ENCODE results near the gene CNFN.

The CNFN gene

DNA sequence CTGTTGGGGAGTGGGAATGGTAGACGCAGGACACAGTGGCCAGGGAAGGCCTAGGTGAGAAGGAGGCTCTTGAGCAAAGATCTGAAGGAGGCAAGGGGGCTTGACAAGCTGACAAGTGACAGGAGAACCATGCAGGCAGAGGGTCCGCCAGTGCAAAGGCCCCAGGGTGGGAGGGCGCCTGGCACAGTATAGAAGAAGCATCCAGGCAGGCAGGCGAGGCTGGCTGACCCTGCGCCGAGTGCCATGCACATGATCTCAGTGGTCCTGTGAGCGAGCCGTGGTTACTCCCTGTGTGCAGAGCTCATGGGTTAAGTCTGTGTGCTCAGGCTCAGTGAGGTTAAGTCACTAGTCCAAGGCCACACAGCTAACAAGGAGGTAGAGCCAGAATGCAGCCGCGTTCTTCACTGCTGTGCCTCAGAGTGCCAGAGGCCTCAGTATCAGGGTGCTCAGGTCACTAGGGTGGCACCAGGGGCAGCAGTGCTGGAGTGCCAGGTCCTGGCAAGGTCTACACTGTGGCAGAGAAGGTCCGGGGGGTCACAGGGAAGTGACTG is 15.2 kb downstream of the CNFN start:
- no peak for ATAC-seq
- no peak for TF ChIP-seq TOX (CRISPR knock-in tag; IDR thresholded peaks at IDR 0.05; ENCODE audit: borderline replicate concordance)
- no peak for TF ChIP-seq ZNF8 (CRISPR knock-in tag; IDR thresholded peaks at IDR 0.05)
- no peak for TF ChIP-seq SNAI2 (CRISPR knock-in tag; IDR thresholded peaks at IDR 0.05)
- no peak for TF ChIP-seq ARNTL (CRISPR knock-in tag; IDR thresholded peaks at IDR 0.05; ENCODE audit: borderline replicate concordance, low read depth)
- no peak for TF ChIP-seq OSR1 (CRISPR knock-in tag; IDR thresholded peaks at IDR 0.05)
- no peak for TF ChIP-seq ZNF565 (CRISPR knock-in tag; conservative IDR thresholded peaks at IDR 0.05; ENCODE audit: low read depth)
- TF ChIP-seq, protein P1, sequence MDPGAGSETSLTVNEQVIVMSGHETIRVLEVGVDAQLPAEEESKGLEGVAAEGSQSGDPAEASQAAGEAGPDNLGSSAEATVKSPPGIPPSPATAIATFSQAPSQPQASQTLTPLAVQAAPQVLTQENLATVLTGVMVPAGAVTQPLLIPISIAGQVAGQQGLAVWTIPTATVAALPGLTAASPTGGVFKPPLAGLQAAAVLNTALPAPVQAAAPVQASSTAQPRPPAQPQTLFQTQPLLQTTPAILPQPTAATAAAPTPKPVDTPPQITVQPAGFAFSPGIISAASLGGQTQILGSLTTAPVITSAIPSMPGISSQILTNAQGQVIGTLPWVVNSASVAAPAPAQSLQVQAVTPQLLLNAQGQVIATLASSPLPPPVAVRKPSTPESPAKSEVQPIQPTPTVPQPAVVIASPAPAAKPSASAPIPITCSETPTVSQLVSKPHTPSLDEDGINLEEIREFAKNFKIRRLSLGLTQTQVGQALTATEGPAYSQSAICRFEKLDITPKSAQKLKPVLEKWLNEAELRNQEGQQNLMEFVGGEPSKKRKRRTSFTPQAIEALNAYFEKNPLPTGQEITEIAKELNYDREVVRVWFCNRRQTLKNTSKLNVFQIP (CRISPR knock-in tag; IDR thresholded peaks at IDR 0.05; ENCODE audit: borderline replicate concordance, low read depth) = no peak
- TF ChIP-seq GLIS3 (CRISPR knock-in tag; IDR thresholded peaks at IDR 0.05) = no peak
- no peak for TF ChIP-seq ZC3H10 (CRISPR knock-in tag; IDR thresholded peaks at IDR 0.05)
- no peak for TF ChIP-seq ZFP3 (CRISPR knock-in tag; IDR thresholded peaks at IDR 0.05)

DNA sequence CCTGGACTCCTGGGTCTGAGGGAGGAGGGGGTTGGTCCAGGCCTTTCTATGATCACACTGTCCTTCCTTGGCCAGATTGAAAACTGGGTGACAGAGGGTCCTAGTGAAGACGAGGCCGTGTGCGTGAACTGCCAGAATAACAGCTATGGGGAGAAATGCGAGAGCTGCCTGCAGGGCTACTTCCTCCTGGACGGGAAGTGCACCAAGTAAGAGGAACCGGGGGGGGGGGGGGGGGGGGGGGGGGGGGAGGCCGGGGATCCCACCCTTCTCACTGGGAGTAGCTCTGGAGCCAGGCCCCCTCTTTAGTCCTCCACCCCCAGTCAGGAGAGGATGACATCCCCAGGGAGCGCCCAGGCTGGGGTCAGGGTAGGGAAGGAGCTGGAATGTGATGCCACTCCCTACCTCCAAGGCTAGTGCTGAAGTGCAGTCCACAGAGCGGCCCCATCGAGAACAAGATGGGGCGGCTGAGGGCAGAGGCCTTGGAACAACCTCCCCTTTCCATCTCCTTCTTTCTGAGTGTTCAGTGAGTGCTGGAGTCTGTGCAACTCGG is 19.4 kb downstream of the CNFN start:
- ATAC-seq = no peak
- TF ChIP-seq CSDC2 (CRISPR knock-in tag; IDR thresholded peaks at IDR 0.05) (no peak), ZNF70 (CRISPR knock-in tag; IDR thresholded peaks at IDR 0.05) (no peak), PATZ1 (CRISPR knock-in tag; IDR thresholded peaks at IDR 0.05; ENCODE audit: borderline replicate concordance) (no peak), CSRNP3 (CRISPR knock-in tag; IDR thresholded peaks at IDR 0.05) (no peak), ZC3H10 (CRISPR knock-in tag; IDR thresholded peaks at IDR 0.05) (no peak), ZNF565 (CRISPR knock-in tag; conservative IDR thresholded peaks at IDR 0.05; ENCODE audit: low read depth) (no peak), OSR1 (CRISPR knock-in tag; IDR thresholded peaks at IDR 0.05) (no peak), RARB (CRISPR knock-in tag; IDR thresholded peaks at IDR 0.05) (no peak), TOX (CRISPR knock-in tag; IDR thresholded peaks at IDR 0.05; ENCODE audit: borderline replicate concordance) (no peak), ZNF8 (CRISPR knock-in tag; IDR thresholded peaks at IDR 0.05) (no peak), ESRRG (CRISPR knock-in tag; IDR thresholded peaks at IDR 0.05) (no peak), ZFP30 (CRISPR knock-in tag; IDR thresholded peaks at IDR 0.05) (no peak)
- TF ChIP-seq, protein P1 (CRISPR knock-in tag; IDR thresholded peaks at IDR 0.05; ENCODE audit: borderline replicate concordance, low read depth) = no peak
- TF ChIP-seq, protein P2, sequence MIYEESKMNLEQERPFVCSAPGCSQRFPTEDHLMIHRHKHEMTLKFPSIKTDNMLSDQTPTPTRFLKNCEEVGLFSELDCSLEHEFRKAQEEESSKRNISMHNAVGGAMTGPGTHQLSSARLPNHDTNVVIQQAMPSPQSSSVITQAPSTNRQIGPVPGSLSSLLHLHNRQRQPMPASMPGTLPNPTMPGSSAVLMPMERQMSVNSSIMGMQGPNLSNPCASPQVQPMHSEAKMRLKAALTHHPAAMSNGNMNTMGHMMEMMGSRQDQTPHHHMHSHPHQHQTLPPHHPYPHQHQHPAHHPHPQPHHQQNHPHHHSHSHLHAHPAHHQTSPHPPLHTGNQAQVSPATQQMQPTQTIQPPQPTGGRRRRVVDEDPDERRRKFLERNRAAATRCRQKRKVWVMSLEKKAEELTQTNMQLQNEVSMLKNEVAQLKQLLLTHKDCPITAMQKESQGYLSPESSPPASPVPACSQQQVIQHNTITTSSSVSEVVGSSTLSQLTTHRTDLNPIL (CRISPR knock-in tag; IDR thresholded peaks at IDR 0.05; ENCODE audit: low read depth) = no peak
- TF ChIP-seq, protein P3, sequence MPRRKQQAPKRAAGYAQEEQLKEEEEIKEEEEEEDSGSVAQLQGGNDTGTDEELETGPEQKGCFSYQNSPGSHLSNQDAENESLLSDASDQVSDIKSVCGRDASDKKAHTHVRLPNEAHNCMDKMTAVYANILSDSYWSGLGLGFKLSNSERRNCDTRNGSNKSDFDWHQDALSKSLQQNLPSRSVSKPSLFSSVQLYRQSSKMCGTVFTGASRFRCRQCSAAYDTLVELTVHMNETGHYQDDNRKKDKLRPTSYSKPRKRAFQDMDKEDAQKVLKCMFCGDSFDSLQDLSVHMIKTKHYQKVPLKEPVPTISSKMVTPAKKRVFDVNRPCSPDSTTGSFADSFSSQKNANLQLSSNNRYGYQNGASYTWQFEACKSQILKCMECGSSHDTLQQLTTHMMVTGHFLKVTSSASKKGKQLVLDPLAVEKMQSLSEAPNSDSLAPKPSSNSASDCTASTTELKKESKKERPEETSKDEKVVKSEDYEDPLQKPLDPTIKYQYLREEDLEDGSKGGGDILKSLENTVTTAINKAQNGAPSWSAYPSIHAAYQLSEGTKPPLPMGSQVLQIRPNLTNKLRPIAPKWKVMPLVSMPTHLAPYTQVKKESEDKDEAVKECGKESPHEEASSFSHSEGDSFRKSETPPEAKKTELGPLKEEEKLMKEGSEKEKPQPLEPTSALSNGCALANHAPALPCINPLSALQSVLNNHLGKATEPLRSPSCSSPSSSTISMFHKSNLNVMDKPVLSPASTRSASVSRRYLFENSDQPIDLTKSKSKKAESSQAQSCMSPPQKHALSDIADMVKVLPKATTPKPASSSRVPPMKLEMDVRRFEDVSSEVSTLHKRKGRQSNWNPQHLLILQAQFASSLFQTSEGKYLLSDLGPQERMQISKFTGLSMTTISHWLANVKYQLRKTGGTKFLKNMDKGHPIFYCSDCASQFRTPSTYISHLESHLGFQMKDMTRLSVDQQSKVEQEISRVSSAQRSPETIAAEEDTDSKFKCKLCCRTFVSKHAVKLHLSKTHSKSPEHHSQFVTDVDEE (CRISPR knock-in tag; IDR thresholded peaks at IDR 0.05) = no peak
